ENCODE measurements around the gene EPAS1. TPM values are rescaled to one million over a fixed set of nuclear protein-coding genes. Genes with fewer than 3 reads are reported as not detected.

Gene EPAS1
- total and polyA plus RNA-seq, 11 donors: 93.6 to 790 (median 210) TPM

- DNase-seq: peak; percentile 72 to 84 (median 77)
- ATAC-seq: peak; percentile 31 to 55 (median 46)
- WGBS, 4 donors: 0 to 2% (median 1%) methylated on average over 37 to 40 of the region's 40 CpGs
- Histone ChIP-seq H3K4me3 (peak overlapping the region; percentile 66 to 99 (median 92)), H3K4me1 (peaks cover 0 to 60% (median 41%) of the 10 kb centered on the region in 12 donors), H3K9me3 (no peaks in the 10 kb centered on the region), H3K36me3 (peaks cover 0 to 2% (median 0%) of the 10 kb centered on the region in 9 donors), H3K27ac (peak overlapping the region; percentile 92 to 100 (median 96)), H3K27me3 (peaks cover 0 to 13% (median 0%) of the 10 kb centered on the region in 9 donors)
- TF ChIP-seq, protein P1, sequence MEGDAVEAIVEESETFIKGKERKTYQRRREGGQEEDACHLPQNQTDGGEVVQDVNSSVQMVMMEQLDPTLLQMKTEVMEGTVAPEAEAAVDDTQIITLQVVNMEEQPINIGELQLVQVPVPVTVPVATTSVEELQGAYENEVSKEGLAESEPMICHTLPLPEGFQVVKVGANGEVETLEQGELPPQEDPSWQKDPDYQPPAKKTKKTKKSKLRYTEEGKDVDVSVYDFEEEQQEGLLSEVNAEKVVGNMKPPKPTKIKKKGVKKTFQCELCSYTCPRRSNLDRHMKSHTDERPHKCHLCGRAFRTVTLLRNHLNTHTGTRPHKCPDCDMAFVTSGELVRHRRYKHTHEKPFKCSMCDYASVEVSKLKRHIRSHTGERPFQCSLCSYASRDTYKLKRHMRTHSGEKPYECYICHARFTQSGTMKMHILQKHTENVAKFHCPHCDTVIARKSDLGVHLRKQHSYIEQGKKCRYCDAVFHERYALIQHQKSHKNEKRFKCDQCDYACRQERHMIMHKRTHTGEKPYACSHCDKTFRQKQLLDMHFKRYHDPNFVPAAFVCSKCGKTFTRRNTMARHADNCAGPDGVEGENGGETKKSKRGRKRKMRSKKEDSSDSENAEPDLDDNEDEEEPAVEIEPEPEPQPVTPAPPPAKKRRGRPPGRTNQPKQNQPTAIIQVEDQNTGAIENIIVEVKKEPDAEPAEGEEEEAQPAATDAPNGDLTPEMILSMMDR (IDR thresholded peaks at IDR 0.05): peak in 5 of 12 donors; percentile 5 to 44 (median 30)
- no peak for TF ChIP-seq POLR2A (IDR thresholded peaks at IDR 0.05)
- intact Hi-C loops (cut with DNase I): loop anchor here (2.0 to 10.0 kb wide), 18 partner anchors 15 to 292 kb away; no protein-coding TSS in a partner anchor
Measured at GRCh38 chr2:46299365-46300263, 2.4 kb downstream of the EPAS1 start.

DNA sequence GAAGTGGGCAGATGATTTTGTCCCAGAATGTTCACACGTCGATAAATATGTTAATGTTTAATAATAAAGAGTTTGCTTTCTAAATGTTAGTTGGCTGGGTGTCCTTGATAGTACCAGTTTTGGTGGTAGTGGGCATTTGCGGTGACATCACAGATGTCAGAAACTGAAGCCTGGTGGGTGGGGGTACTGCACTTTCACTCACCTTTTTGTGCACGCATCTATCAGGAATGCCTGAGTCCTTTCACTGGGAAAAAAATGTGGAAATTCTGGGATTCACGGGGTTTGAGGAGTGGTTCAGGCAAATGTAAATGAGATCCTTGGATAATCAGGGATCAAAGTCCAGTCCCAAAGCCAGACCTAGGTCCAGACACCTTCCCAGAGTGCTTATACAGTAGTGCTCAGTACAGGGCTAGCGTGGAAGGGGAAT is 3.2 kb downstream of the EPAS1 start:
- H3K4me1 ChIP-seq: peaks cover 0 to 66% (median 49%) of the 10 kb centered on the region in 12 donors
- intact Hi-C loops (cut with DNase I): loop anchor here in 7 of 10 donors (2.0 to 10.0 kb wide), 6 partner anchors 14 to 288 kb away; no protein-coding TSS in a partner anchor
- DNase-seq: no peak

DNA sequence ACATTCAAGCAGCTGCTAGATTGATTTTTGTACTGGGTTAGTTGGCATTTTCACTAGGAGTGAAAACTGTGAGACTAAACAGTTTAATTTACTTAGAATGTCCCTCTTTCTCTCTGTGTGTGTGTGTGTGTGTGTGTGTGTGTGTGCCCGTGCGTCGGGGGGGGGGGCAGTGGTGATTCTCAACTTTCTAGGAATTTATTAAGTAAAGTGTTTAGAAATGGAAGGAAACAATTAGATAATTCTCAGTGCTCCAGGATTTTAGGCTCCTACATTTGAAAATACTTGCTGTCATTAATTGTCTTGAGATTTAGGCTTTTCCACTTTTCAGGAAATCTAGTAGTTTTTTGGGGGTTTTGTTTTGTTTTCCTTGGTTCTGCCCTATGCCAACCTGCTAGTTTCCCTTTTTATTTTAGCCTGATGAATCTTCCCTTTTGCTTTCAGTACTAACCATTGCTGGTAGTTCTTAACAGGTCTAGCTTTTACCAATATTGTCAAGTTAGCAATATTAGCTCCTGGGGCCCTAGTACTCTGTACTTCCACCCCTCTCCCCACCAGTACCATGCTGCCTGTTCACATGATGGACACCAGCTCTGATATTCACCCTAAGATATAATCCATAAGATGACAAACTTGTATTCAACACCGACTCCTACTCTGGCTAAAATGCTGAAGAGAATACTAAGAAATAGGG is 4.9 kb downstream of the EPAS1 start:
- TF ChIP-seq, protein P1 (IDR thresholded peaks at IDR 0.05): no peak
- no peak for TF ChIP-seq POLR2A (IDR thresholded peaks at IDR 0.05)
- WGBS, 4 donors: 39 to 60% (median 47%) methylated on average over 4 of the region's 4 CpGs
- Histone ChIP-seq H3K4me3 (peak overlapping the region in 11 of 12 donors; percentile 3 to 99 (median 91)), H3K36me3 (peaks cover 0 to 5% (median 0%) of the 10 kb centered on the region in 9 donors), H3K27me3 (peaks cover 0 to 13% (median 0%) of the 10 kb centered on the region in 9 donors), H3K4me1 (peaks cover 15 to 75% (median 60%) of the 10 kb centered on the region in 12 donors), H3K27ac (peak overlapping the region in 10 of 12 donors; percentile 33 to 99 (median 94)), H3K9me3 (no peaks in the 10 kb centered on the region)
- DNase-seq (no peak), ATAC-seq (no peak)
- intact Hi-C loops (cut with DNase I): loop anchor here in 6 of 10 donors (5.0 to 10.0 kb wide), 5 partner anchors 35 to 290 kb away; no protein-coding TSS in a partner anchor

More for the DNA sequence above, 3.2 kb downstream of the EPAS1 start:
- no peaks in the 10 kb centered on the region for H3K9me3 ChIP-seq
- H3K36me3 ChIP-seq: peaks cover 0 to 5% (median 0%) of the 10 kb centered on the region in 9 donors
- TF ChIP-seq POLR2A (IDR thresholded peaks at IDR 0.05): no peak
- TF ChIP-seq, protein P1 (IDR thresholded peaks at IDR 0.05): peak in 2 of 12 donors; percentile 9 to 34
- 43 to 68% (median 54%) methylated on average over 6 of the region's 6 CpGs for WGBS, 4 donors
- H3K4me3 ChIP-seq: peak overlapping the region; percentile 66 to 99 (median 92)
- H3K27ac ChIP-seq: peak overlapping the region; percentile 92 to 100 (median 96)
- peaks cover 0 to 13% (median 0%) of the 10 kb centered on the region in 9 donors for H3K27me3 ChIP-seq
- ATAC-seq: no peak

Data from heart left ventricle (tissue), 16 donors.